HG02642 (cell line): Measurements from ENCODE around the gene VEPH1.
A peak's percentile ranks its signal among the peaks of the same experiment; 100 is the strongest.

Experiments
- ATAC-seq: cut with Tn5 transposase; IDR thresholded peaks from one replicate; pipeline ENCODE4 v1.9.1; 2021; ENCODE audit warnings: mild to moderate bottlenecking; ENCODE audit not compliant: unreplicated experiment, poor library complexity

Gene VEPH1

DNA sequence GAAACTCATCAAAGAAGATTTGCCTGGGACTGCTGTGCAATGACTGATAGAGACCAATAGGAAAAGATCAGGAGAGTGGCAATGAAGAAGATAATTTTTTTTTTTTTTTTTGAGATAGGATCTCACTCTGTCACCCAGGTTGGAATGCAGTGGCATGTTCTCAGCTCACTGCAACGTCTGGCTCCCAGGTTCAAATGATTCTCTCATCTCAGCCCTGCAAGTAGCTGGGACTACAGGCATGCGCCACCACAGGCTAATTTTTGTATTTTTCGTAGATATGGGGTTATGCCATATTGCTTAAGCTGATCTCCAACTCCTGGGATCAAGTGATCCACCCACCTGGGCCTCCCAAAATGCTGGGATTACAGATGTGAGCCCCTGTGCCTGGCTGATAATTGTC lies 226.4 kb downstream of the VEPH1 start:
- no peak for ATAC-seq

- ATAC-seq: no peak
Observed at GRCh38 chr3:157275832-157276231, 227.4 kb downstream of the VEPH1 start.

DNA sequence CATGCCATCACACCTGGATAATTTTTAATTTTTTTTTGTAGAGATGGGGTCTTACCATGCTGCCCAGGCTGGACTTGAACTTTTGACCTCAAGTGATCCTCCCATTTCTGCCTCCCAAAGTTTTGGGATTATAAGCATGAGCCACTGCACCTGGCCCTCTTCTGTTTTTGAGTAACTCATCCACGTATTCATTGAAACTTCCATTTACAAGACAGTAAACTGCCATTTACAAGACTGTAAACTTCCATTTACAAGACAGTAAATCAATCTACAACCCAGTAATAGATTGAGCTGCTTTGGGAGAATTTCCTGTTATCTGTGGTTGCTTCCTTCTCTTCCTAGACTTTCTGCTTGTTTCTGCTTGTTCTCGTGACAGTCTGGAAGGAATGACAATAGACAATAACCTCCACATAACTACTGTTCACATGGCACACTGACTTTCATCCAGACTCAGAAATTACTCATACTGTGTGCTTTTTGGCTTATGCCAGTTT lies 228.5 kb downstream of the VEPH1 start:
- ATAC-seq: no peak

- no peak for ATAC-seq
Observed at GRCh38 chr3:157271283-157271882, 231.8 kb downstream of the VEPH1 start.

DNA sequence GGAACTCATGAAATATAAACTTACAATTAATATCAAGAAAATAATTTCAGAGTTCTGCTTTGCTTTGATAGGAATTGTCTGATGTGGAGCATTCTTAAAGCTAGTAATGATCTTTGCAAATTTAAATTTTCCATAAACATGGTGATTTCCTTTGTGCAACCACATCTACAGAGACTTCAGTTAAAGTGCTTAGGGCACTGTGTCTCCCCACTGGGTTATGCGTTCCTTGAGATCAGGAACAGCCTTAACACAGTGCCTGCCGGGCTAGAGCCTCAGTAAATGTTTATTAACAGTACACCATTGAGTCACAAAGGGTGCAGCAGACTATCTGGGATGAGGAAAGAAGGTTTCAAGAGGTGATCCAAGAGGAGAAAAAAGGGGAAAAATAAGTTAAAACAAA lies 235.2 kb downstream of the VEPH1 start:
- ATAC-seq: no peak

DNA sequence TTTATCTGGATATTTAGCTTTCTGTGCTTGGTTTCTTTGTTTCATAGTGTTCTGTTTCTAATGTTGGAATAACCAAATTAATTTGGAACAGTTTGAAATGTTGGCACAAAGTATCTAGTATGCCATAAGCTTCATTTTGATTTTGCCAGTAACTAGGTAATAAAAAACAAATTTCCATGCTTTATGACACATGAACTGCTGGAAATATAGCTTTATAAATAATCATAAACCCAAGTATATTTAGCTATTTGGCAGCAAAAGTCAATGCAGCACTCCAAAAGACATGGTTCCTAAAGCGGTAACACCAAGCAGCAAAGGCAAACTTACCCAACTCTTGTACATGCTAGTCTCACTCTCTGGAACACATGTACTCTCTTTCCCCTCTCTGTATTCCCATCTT lies 237.3 kb downstream of the VEPH1 start:
- no peak for ATAC-seq

DNA sequence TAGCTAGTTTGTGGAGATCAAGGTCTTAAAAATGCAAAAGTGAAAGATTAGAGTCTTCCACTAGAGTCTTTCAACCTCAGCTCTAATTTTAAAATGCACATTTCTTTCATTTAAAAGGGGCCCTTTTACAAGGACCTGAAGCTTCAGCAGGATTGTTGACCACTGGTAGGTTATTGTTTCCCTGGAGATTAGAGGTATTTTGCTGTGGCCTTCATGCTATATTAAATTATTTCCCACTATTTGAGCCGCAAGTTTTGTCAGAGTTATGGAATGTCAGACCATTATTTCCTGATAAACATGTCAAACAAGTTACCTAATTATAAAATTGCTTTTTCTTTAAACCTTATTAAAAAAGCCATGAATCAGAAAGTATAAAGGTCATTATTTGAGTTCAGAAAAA lies 240.2 kb downstream of the VEPH1 start:
- ATAC-seq: no peak

DNA sequence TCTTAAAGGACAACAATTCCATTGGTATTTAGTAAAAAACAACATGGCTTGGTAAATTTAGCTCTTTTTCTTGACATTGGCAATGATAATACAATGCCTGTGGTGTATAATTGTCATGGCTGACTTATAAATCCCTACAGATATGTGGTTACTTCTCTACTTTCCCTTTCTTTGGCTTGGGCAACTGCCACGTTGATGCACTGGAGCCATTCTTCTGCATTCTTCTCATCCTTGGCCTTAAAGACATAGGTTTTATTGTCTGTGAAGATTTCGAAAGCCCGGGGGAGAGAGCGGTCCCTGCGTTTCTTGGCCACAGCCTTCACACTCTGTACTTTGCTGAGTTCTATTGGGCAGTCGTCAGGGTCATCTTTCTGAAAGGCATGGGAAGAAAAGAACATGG lies 242.2 kb downstream of the VEPH1 start:
- no peak for ATAC-seq

DNA sequence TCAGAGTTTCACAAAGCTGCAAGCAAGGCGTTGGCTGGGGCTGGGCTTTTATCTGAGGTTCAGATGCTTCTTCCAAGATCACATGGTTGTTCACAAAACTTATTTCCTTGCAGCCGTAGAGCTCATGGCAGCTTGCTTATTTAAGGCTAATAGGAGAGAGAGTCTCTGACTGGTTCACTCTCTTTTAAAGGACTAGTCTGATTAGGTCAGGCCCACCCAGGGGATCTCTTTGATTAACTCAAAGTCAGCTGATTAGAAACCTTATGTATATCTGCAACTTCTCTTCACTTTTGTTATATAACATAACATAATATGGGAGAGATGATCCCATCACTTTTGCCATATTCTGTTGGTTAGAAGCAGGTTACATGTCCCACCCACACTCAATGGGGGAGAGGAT lies 243.4 kb downstream of the VEPH1 start:
- ATAC-seq: no peak

- ATAC-seq: no peak
Observed at GRCh38 chr3:157257101-157257500, 246.1 kb downstream of the VEPH1 start.

DNA sequence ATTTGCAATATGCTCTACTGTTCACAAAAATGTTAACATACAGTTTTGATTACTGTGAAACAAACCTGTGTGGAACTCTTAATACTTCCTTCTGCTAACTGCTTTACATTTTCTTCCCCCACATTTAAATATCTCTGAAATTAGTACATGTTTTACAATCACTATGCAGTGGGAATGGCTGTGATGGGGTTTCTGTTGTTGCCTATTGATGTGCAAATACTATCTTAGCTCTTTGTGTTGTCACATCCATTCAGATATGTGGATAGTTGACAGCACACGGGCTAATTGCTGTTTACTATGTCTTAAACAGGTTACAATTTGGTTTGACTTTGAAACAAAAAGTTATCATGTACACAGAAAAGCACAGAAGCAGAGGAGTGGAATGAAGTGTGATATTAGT lies 247.4 kb downstream of the VEPH1 start:
- ATAC-seq: no peak

DNA sequence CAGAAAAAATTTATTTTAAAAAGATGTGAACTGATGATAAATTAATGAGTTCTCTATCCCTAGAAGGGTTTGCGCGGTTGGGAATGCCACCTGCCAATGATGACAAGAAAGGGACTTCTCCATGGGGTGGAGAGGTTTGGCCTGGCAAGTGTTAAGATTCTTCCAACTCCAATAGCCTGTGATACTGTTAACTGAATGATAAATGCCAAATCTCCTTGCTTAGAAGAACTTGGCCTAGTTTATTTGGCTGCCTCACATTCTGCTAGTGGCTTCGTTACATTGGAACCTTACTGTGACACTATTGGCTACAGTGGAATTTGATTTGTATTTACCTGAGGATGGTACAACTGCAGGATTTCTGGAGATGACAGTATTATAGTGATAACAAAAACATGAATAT lies 251.5 kb downstream of the VEPH1 start:
- ATAC-seq: no peak

DNA sequence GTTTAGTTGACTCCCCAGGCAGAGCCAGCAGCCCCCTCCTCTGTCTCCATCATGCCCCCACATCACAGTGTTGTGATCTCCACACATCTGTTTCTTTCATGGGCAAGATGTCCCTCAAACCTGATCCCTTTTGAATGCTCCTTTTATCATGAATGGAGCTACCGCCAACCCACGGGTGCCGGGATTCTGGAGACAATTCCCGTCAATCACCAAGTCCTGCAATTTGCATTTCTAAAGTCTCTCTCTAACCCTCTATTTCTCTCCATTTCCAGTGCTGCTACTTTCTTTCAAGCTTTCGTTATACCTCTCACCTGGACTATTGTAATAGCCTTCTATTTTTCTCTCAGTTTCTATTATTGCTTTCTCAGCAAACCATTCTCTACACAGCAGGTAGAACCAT lies 253.6 kb downstream of the VEPH1 start:
- ATAC-seq: no peak

DNA sequence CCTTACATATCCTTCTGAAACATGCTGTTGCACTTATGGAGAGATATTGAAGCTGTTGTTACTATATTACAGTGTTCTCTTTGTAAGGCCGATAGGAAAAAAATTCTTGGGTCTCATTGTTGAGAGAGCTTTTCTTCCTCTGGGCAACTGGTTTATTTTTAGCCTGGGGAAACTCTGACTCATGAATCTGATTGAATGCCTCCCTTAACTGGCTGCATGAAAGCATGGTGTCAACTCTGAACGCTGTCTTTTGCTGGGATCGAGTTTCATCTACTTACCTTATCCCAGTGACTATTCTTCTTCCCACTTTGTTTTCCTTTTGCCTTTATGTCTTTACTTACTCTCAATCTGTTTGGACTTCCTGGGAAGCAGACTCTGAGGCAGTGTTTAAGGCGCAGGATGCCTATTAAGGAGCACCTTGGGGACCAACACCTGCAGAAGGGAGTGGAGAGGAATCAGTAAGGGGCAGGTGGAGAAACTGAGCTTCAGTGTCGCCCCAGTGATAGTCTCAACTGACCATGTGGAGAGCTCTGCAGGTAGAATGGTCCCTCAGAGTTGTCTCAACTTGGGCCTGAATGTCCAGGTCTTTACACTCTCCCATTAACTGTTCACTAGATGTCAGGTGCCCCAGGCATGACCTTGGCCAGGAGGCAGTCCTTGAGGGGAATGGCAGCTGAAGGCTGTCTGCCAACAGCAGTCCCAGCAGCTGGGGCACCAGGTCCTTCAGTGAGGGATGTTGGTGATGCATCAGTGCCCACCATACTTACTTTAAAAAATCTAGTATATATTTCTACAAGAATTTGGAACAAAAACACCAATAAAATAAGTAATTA lies 254.4 kb downstream of the VEPH1 start:
- ATAC-seq: no peak

DNA sequence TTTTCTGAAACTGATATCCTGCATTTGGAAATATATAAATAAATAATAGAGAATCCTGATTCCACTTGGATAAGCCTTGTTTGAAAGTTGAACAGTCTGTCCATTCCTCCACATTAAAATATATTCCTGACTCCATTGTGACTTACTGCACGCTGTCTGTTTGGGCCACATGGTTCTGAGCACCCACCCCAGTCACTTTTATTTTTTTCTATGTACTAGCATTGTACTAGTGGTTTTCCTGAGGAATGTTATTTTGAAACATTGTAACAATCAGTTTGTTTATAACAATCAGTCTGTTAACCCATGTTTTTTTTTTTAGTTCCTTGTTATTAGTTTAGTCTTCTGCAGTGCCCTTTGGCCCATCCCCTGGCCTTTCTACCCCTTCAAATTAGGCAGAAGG lies 255.8 kb downstream of the VEPH1 start:
- ATAC-seq: no peak

- ATAC-seq: no peak
Observed at GRCh38 chr3:157242836-157243235, 260.4 kb downstream of the VEPH1 start.

- ATAC-seq: no peak
Observed at GRCh38 chr3:157241599-157241998, 261.6 kb downstream of the VEPH1 start.

DNA sequence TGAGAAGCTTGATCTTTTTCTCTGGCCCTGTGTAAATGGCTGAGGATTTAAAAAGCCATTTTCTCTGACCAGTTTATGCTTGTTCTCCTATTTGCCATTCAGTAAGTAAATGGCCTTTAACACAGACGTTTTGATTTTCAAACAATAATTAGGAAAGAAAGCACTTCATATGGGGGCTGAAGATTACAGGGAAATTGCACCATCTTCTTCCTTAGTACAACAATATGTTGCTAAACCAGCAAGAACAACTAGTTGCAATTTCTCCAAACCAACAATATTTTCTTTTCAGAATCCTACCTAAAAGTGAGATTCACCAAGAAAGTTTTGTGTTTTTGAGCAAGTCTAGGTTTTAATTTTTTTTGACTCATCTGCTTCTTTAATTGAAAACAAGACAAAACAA lies 262.8 kb downstream of the VEPH1 start:
- ATAC-seq: no peak

- ATAC-seq: peak; percentile 100
Observed at GRCh38 chr3:157239082-157239704, 264.0 kb downstream of the VEPH1 start.

DNA sequence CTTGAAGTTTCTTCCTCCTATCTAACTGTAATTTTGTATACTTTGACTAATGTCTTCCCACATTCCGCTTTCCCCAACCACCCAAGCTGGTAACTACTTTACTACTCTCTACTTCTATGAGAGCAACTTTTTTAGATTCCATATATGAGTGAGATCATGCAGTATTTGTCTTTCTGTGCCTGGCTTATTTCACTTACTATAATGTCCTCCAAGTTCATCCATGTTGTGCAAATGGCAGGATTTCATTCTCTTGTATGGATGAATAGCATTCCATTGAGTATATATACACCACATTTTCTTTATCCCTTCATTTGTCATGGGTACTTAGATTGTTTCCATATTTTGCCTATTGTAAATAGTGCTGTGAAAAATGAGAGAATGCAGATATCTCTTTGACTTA lies 264.8 kb downstream of the VEPH1 start:
- ATAC-seq: no peak

DNA sequence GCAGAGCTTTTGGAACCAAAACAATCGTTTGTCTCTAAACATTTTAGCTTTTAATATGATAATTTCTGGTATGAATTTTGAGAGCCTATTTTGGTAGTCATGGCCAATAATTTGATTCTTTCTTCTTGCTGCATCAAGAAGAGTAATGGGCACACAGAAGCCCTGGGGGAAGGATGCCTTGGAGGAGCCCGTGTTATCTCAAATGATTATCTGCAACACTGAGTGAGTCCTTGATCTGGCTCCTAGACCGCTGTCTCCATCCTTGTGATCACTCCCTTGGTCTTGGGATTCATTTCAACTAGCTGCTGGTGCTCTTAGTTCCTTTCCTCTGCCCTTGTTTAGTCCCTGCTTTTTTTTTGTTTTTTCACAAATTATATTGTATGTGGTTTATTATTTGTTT lies 265.3 kb downstream of the VEPH1 start:
- ATAC-seq: no peak

DNA sequence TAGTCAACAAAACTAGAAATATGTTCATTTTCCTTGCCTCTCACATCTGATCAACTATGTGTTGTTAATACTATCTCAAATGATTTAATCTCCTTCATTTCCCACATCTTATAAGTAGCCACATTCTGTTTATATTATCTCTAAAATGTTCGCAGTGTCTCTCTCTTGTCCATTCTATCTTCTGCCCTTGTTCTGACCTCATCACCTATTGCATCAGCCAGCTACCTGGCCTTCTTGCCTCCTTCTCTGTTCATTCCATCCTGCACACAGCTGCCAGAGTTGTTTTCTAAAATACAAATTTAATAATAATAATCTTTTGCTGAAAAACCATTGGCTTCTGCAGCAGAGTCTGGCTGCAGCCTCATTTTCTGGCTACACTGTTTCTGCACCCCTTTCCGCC lies 267.9 kb downstream of the VEPH1 start:
- no peak for ATAC-seq
